H1 (cell line): Measurements from ENCODE around the gene FMNL2. TPM values are rescaled to one million over a fixed set of nuclear protein-coding genes. Genes with fewer than 3 reads are reported as not detected.

Experiments
- CTCF ChIA-PET: fragments of 300-600 bp; sonication (Branson Sonifier 250); formaldehyde crosslinking; loops from one replicate; lab custom pipeline; 2021; ENCODE audit not compliant: partially characterized antibody; lab: Charles Lee
- POLR2A ChIA-PET: fragments of 300-600 bp; sonication (Branson Sonifier 250); formaldehyde crosslinking; loops from one replicate; lab custom pipeline; 2021; ENCODE audit warnings: inconsistent platforms; ENCODE audit not compliant: partially characterized antibody; lab: Charles Lee
- DNase-seq, 2 experiments: peaks; one replicate each; pipeline versions ENCODE4 v3.0.0 to v3.0.0-alpha.2; 2010 to 2022; ENCODE audit warnings: low spot score in 2 of 2, low read depth in 1 of 2, mixed read lengths in 1 of 2
- FAIRE-seq: peaks from 2 replicates; lab custom pipeline; 2011; peaks lifted over from hg19 to GRCh38; lab: Jason Lieb, UNC
- H2AFZ ChIP-seq: 2 replicates; pipeline ENCODE4 v1.8.1; 2012; ENCODE audit warnings: low read length, inconsistent platforms
- H2AK5ac ChIP-seq: 2 replicates; pipeline ENCODE4 v1.6.1; 2013; ENCODE audit warnings: low read depth, low read length
- H2BK120ac ChIP-seq: replicated peaks from 2 replicates; pipeline ENCODE3; 2013; ENCODE audit warnings: low read depth, low read length, inconsistent platforms
- H2BK12ac ChIP-seq: 2 replicates; pipeline ENCODE4 v1.6.1; 2013; ENCODE audit warnings: low read depth, low read length
- H2BK15ac ChIP-seq: 2 replicates; pipeline ENCODE4 v1.6.1; 2013; ENCODE audit warnings: low read length
- H2BK20ac ChIP-seq: 2 replicates; pipeline ENCODE4 v1.6.1; 2013; ENCODE audit warnings: low read length
- H2BK5ac ChIP-seq: 2 replicates; pipeline ENCODE4 v1.6.1; 2013; ENCODE audit warnings: low read depth, low read length
- H3K14ac ChIP-seq: 2 replicates; pipeline ENCODE4 v1.6.1; 2013; ENCODE audit warnings: inconsistent platforms; ENCODE audit not compliant: insufficient read length
- H3K18ac ChIP-seq: 2 replicates; pipeline ENCODE4 v1.6.1; 2013; ENCODE audit warnings: low read length; ENCODE audit errors: extremely low read depth
- H3K23ac ChIP-seq: 2 replicates; pipeline ENCODE4 v1.6.1; 2013; ENCODE audit warnings: inconsistent platforms; ENCODE audit not compliant: insufficient read length
- H3K23me2 ChIP-seq: 2 replicates; pipeline ENCODE4 v1.6.1; 2013; ENCODE audit warnings: low read depth, low read length
- H3K27ac ChIP-seq: 2 replicates; pipeline ENCODE4 v1.6.1; 2011; ENCODE audit warnings: low read depth, low read length, inconsistent platforms
- H3K27me3 ChIP-seq, 4 experiments: replicated peaks in 1 of 4; 1 replicate in 1 of 4; 2 replicates in 3 of 4; pipeline versions ENCODE4 v1.6.1 to v1.8.1; 2011 to 2013; ENCODE audit warnings: low read length in 3 of 4, mild to moderate bottlenecking in 3 of 4, inconsistent platforms in 2 of 4, mixed read lengths in 2 of 4, moderate library complexity in 1 of 4; ENCODE audit not compliant: control insufficient read depth in 3 of 4, insufficient read depth in 3 of 4; ENCODE audit errors: extremely low read depth in 1 of 4
- H3K36me3 ChIP-seq, 4 experiments: 2 replicates each; pipeline versions ENCODE4 v1.6.1 to v1.8.1; 2011 to 2013; ENCODE audit warnings: mild to moderate bottlenecking in 4 of 4, low read length in 3 of 4, moderate library complexity in 2 of 4, control low read depth in 1 of 4, inconsistent platforms in 1 of 4; ENCODE audit not compliant: insufficient read depth in 4 of 4, control insufficient read depth in 2 of 4
- H3K4ac ChIP-seq: replicated peaks from 2 replicates; pipeline ENCODE3; 2013; ENCODE audit warnings: low read length, low read depth, mixed read lengths, inconsistent platforms; ENCODE audit not compliant: insufficient read length
- H3K4me1 ChIP-seq, 4 experiments: replicated peaks in 1 of 4; 1 replicate in 1 of 4; 2 replicates in 3 of 4; pipeline versions ENCODE4 v1.6.1 to v1.8.1; 2011 to 2013; ENCODE audit warnings: low read length in 3 of 4, inconsistent platforms in 2 of 4, mixed read lengths in 1 of 4; ENCODE audit not compliant: insufficient read depth in 4 of 4, control insufficient read depth in 3 of 4
- H3K4me2 ChIP-seq, 2 experiments: 2 replicates each; pipeline versions ENCODE4 v1.6.1 to v1.8.1; 2011 to 2013; ENCODE audit warnings: low read depth in 2 of 2, low read length in 2 of 2, control low read depth in 1 of 2, inconsistent platforms in 1 of 2, mild to moderate bottlenecking in 1 of 2; ENCODE audit not compliant: insufficient read depth in 1 of 2
- H3K4me3 ChIP-seq, 4 experiments: fragments of 200-600, 300-600 bp in 1 of 4; sonication (generic), shearing (Covaris generic), sonication (Bioruptor Twin) in 1 of 4; 2 replicates each; pipeline versions ENCODE4 v1.5.1 to v1.8.1; 2011 to 2016; ENCODE audit warnings: low read length in 4 of 4, low read depth in 3 of 4, control low read depth in 2 of 4, inconsistent platforms in 2 of 4, mild to moderate bottlenecking in 2 of 4, mixed read lengths in 1 of 4, moderate library complexity in 1 of 4; ENCODE audit not compliant: insufficient read depth in 2 of 4; ENCODE audit errors: extremely low read depth in 1 of 4
- H3K56ac ChIP-seq: replicated peaks from 2 replicates; pipeline ENCODE3; 2013; ENCODE audit warnings: low read depth, mild to moderate bottlenecking, mixed read lengths, low read length, inconsistent platforms; ENCODE audit not compliant: insufficient read length
- H3K79me1 ChIP-seq: 2 replicates; pipeline ENCODE4 v1.6.1; 2013; ENCODE audit warnings: low read depth, low read length, control low read depth
- H3K79me2 ChIP-seq, 2 experiments: 2 replicates each; pipeline versions ENCODE4 v1.6.1 to v1.8.1; 2012 to 2013; ENCODE audit warnings: low read length in 2 of 2, mild to moderate bottlenecking in 2 of 2, inconsistent platforms in 1 of 2; ENCODE audit not compliant: insufficient read depth in 2 of 2, control insufficient read depth in 1 of 2
- H3K9ac ChIP-seq, 4 experiments: replicated peaks in 1 of 4; 1 replicate in 1 of 4; 2 replicates in 3 of 4; pipeline versions ENCODE4 v1.6.1 to v1.8.1; 2011 to 2013; ENCODE audit warnings: low read depth in 3 of 4, low read length in 3 of 4, control low read depth in 2 of 4, mild to moderate bottlenecking in 2 of 4, moderate library complexity in 2 of 4, inconsistent platforms in 1 of 4; ENCODE audit errors: extremely low read depth in 1 of 4
- H3K9me3 ChIP-seq, 2 experiments: 2 replicates each; pipeline versions ENCODE4 v1.6.1 to v1.8.1; 2012 to 2013; ENCODE audit warnings: mild to moderate bottlenecking in 2 of 2, moderate library complexity in 2 of 2, control low read depth in 1 of 2, inconsistent platforms in 1 of 2, low read depth in 1 of 2, low read length in 1 of 2, mixed read lengths in 1 of 2; ENCODE audit not compliant: insufficient read depth in 2 of 2
- H4K20me1 ChIP-seq, 2 experiments: replicated peaks in 1 of 2; 2 replicates each; pipeline versions ENCODE3 to v1.8.1; 2011 to 2013; ENCODE audit warnings: inconsistent platforms in 2 of 2, low read length in 2 of 2, mild to moderate bottlenecking in 1 of 2; ENCODE audit not compliant: insufficient read depth in 2 of 2, control insufficient read depth in 1 of 2
- H4K5ac ChIP-seq: 2 replicates; pipeline ENCODE4 v1.6.1; 2013; ENCODE audit warnings: low read length, low read depth, mixed read lengths, inconsistent platforms; ENCODE audit not compliant: insufficient read length
- H4K8ac ChIP-seq: 2 replicates; pipeline ENCODE4 v1.8.0; 2013; ENCODE audit warnings: mild to moderate bottlenecking, moderate library complexity, low read length, inconsistent platforms; ENCODE audit not compliant: insufficient read depth; ENCODE audit errors: extremely low read depth
- H4K91ac ChIP-seq: replicated peaks from 2 replicates; pipeline ENCODE3; 2013; ENCODE audit warnings: low read length, mixed read lengths, inconsistent platforms; ENCODE audit not compliant: insufficient read length
- ATF2 ChIP-seq: IDR thresholded peaks from 2 replicates; pipeline ENCODE4 v1.6.1; 2012; ENCODE audit warnings: low read length, inconsistent platforms
- BCL11A ChIP-seq, 2 experiments: IDR thresholded peaks; one replicate each; pipeline ENCODE4 v1.6.1; 2011; ENCODE audit warnings: low read depth in 2 of 2, low read length in 2 of 2, mild to moderate bottlenecking in 2 of 2
- CBX8 ChIP-seq: fragments of 300-800, 300-1000 bp; sonication (generic); IDR thresholded peaks from 2 replicates; pipeline ENCODE4 v1.7.1; 2016; ENCODE audit warnings: low read depth, low read length, borderline replicate concordance
- CEBPB ChIP-seq: IDR thresholded peaks from 2 replicates; pipeline ENCODE4 v1.6.1; 2012; ENCODE audit warnings: low read depth, low read length
- FOSL1 ChIP-seq: IDR thresholded peaks from 2 replicates; pipeline ENCODE4 v1.6.1; 2011; ENCODE audit warnings: mild to moderate bottlenecking, low read depth, low read length, moderate library complexity; ENCODE audit not compliant: insufficient read depth
- SIRT6 ChIP-seq: IDR thresholded peaks from one replicate; pipeline ENCODE4 v1.7.1; 2012; ENCODE audit warnings: low read length, inconsistent platforms
- WGBS, 2 experiments: shearing (Covaris generic) in 1 of 2; methylation state at CpG; one replicate each; pipeline versions ENCODE4 v1.1.6 to v1.1.7; 2013 to 2015; ENCODE audit warnings: low lambda C conversion rate in 2 of 2, mixed read lengths in 2 of 2, inconsistent platforms in 1 of 2, low coverage in 1 of 2, missing lambda C conversion rate in 1 of 2; ENCODE audit not compliant: insufficient replicate concordance in 2 of 2, insufficient coverage in 1 of 2, insufficient read length in 1 of 2; ENCODE audit errors: extremely low coverage in 1 of 2, missing lambda C conversion rate in 1 of 2; 5-methylcytosine and 5-hydroxymethylcytosine counted together
- polyA plus RNA-seq, 7 experiments: library from polyadenylated mRNA; depleted of rRNA in 3 of 7; stranded (reverse) in 5 of 7; unstranded in 2 of 7; fragments of >200 nt in 5 of 7; fragments of 200-250 nt in 2 of 7; gene quantifications; 1 replicate in 5 of 7; 2 replicates in 1 of 7; 4 replicates in 1 of 7; pipeline versions ENCODE4 v1.2.1 to v1.2.3, GENCODE V29; 2011 to 2013; ENCODE audit warnings: missing spikeins in 2 of 7, mixed read lengths in 2 of 7
- total RNA-seq: library from RNA; stranded (reverse); fragmentation: NEBNext Ultra II Directional; extraction: Animal tissue kit (Norgen Biotek cat#: 25700); gene quantifications from 2 replicates; pipeline ENCODE4 v1.2.1, GENCODE V29; 2021

The FMNL2 gene
- total and polyA plus RNA-seq, 2 of the 8 experiments (the other 6 are each of a cell fraction or from before 2014, with no cell fraction given): 15.5 to 45.1 TPM

- ChIA-PET CTCF (no interaction called here), POLR2A (no interaction called here)
- H2BK20ac ChIP-seq: no peak overlapping the region
- no peak overlapping the region for H2BK120ac ChIP-seq
- no peak overlapping the region for H2BK12ac ChIP-seq
- no peak overlapping the region for H4K5ac ChIP-seq
- H2AFZ ChIP-seq: no peak overlapping the region
- H3K23ac ChIP-seq: no peak overlapping the region
- H3K9ac ChIP-seq: no peak overlapping the region
- H3K4me3 ChIP-seq: no peak overlapping the region
- H3K23me2 ChIP-seq: no peaks in the 10 kb centered on the region
- no peak overlapping the region for H4K91ac ChIP-seq
- DNase-seq (no peak), FAIRE-seq (no peak)
- peaks cover 0 to 17% (median 5%) of the 10 kb centered on the region in 4 experiments; a peak in 5 of 7 replicates for H3K4me1 ChIP-seq
- no peak overlapping the region for H3K56ac ChIP-seq
- peaks cover 14% of the 10 kb centered on the region for H3K79me1 ChIP-seq
- H4K20me1 ChIP-seq: peaks cover 3 to 14% of the 10 kb centered on the region in 2 experiments
- no peak overlapping the region for H3K4ac ChIP-seq
- no peak for TF ChIP-seq CEBPB
- TF ChIP-seq FOSL1: no peak
- no peak for TF ChIP-seq ATF2
- no peak for TF ChIP-seq CBX8
- no peak for TF ChIP-seq SIRT6
- no peak for TF ChIP-seq BCL11A (IDR thresholded peaks at IDR 0.05; ENCODE audit: low read depth in 2 of 2, low read length in 2 of 2)
- no peaks in the 10 kb centered on the region for H3K27me3 ChIP-seq
- H2AK5ac ChIP-seq: no peak overlapping the region
- H3K9me3 ChIP-seq: no peaks in the 10 kb centered on the region
- H3K27ac ChIP-seq: no peak overlapping the region
- H4K8ac ChIP-seq: no peak overlapping the region
- no peak overlapping the region for H3K14ac ChIP-seq
- H3K79me2 ChIP-seq: peaks cover 0 to 87% of the 10 kb centered on the region in 2 experiments
- H2BK15ac ChIP-seq: no peak overlapping the region
- no peak overlapping the region for H3K4me2 ChIP-seq
- no peaks in the 10 kb centered on the region for H3K36me3 ChIP-seq
- no peak overlapping the region for H2BK5ac ChIP-seq
- 81% methylated on average over 4 of the region's 4 CpGs; no CpG with 5 or more reads in 1 of the 2 experiments for WGBS, 2 experiments
- H3K18ac ChIP-seq: no peak overlapping the region
Observed at GRCh38 chr2:152399003-152399402, 64.0 kb downstream of the FMNL2 start.
